NCI-H524 (cell line): ENCODE results near the gene SULT6B1.
"Not testable (repeated sequence)": the region's sequence is repeated elsewhere in the genome, so short reads cannot be mapped to it uniquely, and the experiment has no call there.

ENCODE experiments used
- DNase-seq, 2 experiments: peaks; one replicate each; lab custom pipeline; 2025; lab: John Stamatoyannopoulos, UW

Gene SULT6B1

DNA sequence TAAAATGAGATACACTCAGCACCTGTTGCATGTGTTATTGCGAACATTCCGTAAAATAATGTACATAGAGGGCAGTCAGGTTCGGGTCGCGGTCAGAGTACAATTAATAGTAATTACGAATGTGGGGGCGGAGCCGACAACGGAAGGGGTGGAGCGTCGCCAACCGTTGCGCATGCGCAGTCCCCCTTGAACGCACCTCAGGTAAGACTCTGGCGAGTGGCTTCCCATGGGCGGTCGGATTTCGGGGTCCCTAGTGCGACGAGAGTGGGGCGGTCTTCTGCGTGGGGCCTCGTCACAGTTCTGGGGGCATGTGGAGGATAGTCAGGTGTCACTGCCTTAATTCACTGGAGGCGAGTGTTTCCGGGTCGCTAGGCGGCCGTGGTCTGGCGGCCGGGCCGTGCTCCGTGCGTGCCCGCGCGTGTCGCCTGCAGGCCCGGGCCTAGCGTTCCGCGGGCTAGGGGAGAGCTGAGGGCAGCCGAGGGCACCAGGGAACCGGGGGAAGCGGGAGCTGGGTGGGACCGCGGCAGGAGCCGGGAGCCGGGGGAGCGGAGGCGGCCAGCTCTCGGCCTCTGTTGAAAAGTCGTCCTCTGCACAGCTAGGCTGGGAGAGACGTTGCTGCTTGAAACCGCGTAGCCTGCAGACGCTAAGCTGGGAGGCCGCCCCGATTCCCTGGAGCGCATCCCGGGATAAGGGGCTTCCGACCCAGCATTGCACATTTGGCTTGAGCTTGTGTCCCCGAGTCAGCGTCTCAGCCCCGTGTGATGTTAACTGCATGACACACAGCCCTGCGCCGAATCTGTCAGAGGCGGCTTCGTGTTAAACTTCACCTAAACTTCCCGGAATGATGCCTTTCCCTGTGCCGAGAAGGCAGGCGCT, 8.1 kb upstream of the SULT6B1 start, which contains the start of gene CEBPZOS:
CEBPZOS (plus strand) TSS at position 177 of the 876 bp plus-strand sequence. CDS start 3,209 bp downstream, outside the sequence.
- peak; percentile 50 to 84 for DNase-seq

GRCh38 chr2:37195862-37196319, 7.4 kb upstream of the SULT6B1 start:
- not testable (repeated sequence) for DNase-seq

DNA sequence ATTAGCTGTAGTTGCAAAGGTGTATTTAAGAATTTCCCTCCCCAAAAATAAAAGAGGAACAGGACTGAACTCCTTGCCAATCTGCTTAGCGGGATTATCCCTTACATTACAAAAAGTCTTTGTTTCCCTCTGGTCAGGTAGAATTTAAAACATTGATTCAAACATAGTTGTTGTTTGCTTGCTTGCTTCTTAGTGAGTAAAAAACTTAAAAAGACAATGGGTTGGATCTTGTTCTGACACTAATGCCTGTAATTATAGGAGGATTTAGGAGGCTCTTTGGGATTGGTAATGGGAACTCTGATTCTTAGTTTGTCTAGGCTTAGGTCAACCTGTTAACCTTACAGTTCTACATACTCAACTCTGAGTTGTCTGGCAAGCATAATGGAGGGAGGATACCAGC, 4.1 kb upstream of the SULT6B1 start:
- DNase-seq = no peak

DNA sequence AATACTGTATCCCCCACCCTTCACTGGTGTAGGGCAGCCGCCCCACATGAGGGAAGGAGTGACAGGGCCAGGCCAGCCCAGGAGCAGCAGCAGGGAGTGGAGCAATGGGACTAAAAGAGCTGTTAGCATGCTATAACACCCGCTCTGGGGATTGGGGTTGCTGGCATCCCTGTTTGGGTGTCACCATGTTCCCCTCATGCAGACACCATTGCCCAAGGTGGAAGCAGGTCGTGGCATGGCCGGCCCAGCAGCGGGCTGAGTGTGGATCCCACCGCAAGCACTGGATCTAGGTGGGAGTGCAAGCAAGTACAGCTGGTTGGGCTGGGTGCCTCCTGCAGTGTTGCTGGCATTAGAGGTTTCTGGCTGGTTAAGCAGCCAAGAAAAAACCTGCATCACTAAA, 3.3 kb upstream of the SULT6B1 start:
- no peak for DNase-seq

- no peak for DNase-seq
Measured at GRCh38 chr2:37191253-37191652, 2.8 kb upstream of the SULT6B1 start.

DNA sequence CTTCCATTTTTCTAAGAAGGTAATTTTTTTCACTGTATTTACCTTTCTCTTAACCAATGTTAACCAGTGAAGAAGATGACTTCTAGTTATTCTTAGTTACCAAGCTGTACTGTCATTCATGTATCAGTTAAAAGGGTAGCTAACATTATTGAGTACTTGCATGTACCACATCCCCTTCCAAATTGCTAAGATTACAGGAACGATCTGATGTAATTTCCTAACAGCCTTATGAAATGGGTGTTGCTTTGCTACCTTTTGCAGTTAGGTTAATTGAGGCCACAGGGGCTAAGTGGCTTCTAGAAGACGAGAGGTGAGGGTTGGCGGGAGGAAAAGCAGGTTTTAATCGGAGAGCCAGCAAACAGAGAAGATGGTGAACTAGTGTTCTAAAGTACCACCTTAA, 1.8 kb upstream of the SULT6B1 start:
- DNase-seq = no peak

DNA sequence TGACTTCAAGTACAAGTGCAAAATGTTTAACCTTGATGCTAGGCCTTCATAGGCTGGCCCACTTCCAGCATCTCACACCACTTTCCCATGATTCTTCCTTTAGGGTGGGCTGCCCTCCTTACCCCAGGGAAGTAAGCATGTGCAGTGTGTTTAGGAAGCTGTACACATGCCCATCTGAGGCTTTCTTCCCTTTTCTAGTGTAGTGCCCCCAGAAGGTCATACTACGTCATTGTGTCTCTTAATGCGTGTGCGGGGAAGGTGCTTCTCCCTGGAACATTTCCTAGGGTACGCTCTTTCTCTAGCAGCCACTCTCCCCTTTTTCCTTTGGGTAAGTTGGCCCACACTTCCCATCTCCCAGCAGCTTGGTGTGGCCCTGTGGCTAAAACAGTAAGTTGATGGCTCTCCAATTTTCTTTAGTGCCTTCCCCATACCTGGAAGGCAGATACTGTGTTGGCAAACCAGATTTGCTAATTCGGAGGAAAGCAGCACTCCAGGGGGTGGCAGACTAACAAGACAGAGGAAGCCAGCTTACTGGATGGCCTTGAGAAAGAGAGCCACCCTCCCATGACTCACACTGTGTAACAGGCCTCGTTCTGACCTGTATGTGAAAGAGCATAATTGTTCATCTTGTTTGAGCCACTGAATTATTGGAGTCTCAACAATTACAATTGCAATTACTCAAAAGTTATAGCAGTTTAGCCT, 1.1 kb upstream of the SULT6B1 start:
- no peak for DNase-seq

DNA sequence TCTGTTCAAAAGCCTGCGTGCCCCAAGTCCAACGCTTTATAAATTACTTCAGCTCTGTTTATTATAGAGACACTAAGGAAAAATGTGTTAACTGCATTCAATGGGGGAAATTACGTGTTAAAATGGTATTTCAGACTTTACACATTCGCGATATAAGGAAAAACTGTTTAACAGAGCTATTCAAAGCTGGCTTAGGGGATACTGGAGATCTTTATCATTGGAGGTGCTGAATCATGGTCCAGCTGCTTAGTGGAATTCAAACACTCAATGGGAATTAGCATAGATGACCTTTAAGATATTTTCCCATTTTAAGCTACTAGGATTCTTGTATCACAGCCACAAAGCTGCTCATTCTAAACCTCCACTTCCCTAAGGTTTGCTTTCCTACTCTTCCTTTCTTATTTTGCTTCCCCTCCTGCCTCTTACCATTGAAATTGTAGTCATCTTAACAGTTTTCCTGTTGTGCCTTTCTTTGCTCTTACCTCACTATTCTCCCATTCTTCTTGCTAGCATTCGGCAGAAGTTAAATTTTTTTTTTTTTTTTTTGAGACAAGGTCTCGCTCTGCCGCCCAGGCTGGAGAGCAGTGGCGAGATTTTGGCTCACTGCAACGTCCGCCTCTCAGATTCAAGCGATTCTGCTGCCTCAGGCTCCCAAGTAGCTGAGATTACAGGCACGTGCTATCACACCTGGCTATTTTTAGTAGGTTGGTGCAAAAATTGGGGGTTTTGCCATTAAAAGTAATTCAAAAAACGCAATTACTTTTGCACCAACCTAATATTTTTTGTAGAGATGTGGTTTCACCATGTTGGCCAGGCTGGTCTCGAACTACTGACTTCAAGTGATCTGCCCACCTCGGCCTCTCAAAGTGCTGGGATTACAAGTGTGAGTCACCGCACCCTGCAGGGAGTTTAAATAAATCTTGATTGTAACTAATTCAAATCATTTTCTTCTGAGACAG, 6.5 kb downstream of the SULT6B1 start:
- no peak for DNase-seq

DNA sequence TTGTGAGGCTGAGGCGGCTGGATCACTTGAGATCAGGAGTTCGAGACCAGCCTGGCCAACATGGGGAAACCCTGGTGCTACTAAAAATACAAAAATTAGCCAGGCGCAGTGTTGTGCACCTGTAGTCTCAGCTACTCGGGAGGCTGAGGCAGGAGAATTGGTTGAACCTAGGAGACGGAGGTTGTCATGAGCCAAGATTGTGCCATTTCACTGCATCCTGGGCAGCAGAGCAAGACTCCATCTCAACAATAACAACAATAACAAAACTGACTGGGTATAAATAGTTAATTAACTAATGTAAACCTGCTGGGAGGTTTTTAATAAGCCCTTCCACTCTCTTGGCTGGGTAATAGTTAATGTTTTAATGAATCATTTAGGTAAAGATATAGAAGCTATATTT, 7.8 kb downstream of the SULT6B1 start:
- DNase-seq = no peak

DNA sequence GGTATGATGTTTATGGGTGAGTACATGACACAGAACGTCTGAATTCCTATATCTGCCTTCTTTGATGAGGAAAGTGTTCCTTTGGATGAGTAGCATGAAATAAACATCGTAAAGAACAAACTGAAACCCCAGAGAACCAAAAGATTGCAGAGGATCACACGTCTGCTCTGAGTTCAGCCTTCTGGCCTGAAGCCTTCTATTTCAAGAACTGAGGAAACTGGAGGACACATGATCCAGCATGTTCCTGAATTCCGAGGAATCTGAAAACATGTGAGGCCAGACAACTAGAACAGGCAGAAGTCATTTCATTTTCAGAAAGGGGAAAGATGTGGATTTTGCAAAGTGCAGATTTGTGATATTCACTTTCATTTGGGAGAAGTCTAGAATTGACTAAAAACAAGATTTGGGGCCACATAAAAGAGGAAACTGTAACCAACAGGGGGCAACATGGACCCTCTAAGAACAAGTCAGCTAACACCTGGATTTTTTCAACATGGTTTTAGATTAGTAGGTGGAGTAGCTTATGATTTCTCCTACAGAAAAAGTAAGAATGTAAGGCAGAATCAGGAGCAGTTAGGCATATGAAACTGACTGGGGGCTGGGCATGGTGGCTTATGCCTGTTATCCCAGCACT, 8.3 kb downstream of the SULT6B1 start:
- DNase-seq = no peak

- peak in 1 of 2 experiments; percentile 75 for DNase-seq
Measured at GRCh38 chr2:37173741-37174140, 14.7 kb downstream of the SULT6B1 start.

GRCh38 chr2:37171624-37171950, 16.9 kb downstream of the SULT6B1 start:
- no peak for DNase-seq

- DNase-seq = peak; percentile 13 to 51
Measured at GRCh38 chr2:37168217-37168981, 20.1 kb downstream of the SULT6B1 start.

DNA sequence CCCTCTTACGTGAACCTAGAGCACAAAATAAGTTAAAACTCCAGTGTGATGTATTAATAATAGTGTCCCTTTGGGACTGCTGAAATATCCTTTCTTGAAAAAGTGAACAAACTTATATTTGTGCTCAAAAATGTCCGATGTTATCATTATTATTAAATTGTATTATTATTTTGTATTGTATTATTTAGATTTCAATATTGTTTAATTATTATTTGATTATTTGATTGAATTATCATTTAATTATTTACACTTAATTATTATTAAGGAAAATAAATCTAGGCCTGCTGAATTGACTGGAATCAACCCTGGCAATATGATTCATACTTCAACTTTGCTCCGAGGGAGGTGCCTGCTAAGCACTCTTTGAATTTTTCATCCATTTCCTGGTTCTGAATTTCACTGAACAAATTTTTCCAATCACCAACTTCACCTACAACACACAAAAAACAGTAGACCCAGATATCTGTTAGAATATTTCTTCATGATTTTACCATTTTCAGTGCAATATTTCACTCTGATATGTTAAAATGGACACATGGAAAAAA, 20.8 kb downstream of the SULT6B1 start:
- no peak for DNase-seq

- no peak for DNase-seq
Measured at GRCh38 chr2:37164757-37165156, 23.7 kb downstream of the SULT6B1 start.

DNA sequence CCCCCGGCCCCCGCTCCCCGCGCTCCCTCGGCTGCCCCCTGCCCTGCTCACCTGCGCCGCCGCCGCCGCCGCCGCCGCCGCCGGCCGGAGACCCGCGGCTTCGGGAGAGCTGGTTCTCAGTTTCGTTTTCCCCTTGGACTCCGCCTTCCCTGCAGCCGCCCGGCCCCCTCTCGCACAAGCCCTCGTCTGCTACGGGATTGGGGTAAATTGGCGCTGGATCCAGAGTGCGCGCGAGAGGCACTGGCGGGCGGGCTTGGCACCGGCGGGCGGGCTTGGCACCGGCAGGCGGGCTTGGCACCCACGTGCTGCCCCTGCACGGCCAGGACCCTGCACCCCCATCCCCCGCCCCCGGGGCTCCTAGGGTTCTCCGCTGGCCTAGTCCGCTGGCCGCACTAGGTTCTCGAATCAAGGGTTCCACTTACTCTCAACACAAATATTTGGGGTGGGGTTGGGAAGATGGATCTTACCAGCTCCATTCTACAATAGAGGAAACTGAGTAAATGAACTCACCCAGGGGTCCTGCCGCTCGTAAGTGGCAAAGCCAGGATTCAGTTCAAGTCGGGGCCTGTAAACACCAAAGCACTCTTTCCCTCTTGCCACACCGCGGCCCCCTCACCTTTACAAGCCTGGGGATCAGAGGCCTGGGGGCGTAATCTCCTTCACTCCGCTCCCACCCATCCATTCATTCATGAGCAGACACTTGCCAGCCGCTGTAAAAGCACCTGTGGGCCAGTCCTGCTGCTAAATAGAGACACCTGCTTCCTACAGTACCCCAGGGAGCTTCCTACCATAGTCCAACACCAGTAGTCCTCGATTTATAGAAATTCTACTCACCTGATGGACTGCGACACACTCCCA, 31.4 kb downstream of the SULT6B1 start, which contains the start of gene EIF2AK2:
EIF2AK2 (minus strand) TSS at position 124 of the 858 bp plus-strand sequence. CDS start 9,174 bp downstream, outside the sequence.
- DNase-seq = peak in 1 of 2 experiments; percentile 74

DNA sequence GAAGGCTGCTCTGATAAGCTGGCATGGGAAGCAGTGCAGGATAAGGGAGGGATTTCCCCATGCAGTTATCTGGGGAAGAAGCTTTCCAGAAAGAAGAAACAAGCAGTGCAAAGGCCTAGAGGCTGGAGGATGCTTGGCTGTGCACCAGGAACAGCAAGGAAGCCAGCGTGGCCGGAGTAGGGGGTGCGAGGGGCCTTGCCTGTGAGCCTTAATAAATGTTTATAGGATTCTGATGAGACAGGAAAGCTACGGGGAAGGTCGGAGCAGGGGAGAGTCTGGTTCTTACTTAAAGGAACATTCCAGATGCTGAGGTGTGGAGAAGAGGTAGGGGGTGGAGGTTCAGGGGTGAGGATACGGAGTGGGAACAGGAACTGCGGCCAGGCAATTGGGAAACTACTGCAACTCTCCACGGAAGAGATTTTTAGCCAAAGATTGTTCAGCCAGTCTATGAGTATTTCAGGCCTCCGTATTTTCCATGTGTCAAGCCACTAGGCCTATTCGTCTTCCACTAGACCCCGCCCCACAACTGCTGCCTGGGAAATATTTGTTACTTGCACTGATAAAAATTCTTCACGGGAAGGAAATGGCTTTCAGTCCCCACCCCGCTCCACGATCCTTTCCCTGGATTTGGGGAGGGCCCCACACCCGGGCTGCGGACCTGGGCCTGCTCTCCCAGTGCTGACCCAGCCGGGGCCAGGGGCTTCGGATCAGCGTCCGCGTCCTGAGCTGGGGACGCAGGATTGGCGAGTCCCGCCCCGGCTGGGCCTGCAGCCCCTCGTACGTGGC, 32.2 kb downstream of the SULT6B1 start:
- peak; percentile 11 to 54 for DNase-seq

DNA sequence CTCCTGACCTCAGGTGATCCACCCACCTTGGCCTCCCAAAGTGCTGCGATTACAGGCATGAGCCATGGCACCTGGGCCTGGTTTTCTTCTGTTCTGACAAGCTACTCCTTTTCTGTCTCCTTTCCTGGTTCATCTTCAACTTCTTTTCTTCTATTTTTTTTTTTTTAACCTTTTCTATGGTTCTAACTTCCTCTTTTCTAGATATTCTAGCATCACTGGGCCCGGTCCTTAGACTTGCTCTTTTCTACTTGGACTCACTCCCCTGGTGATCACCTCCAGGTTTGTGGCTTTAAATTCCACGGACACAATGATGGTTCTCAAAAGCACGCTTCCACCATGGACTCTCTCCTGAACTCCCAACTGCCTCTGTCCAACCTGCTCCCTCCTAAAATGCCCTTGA, 33.7 kb downstream of the SULT6B1 start:
- DNase-seq = no peak
